Mesothelial cell of epicardium (in vitro differentiated cells): ENCODE data around the gene EMID1. TPM values are rescaled to one million over a fixed set of nuclear protein-coding genes. Genes with fewer than 3 reads are reported as not detected.

ENCODE experiments used
- DNase-seq, 2 experiments: peaks; one replicate each; pipeline ENCODE4 v3.0.0; 2021; ENCODE audit warnings: low spot score in 2 of 2; ENCODE audit not compliant: unreplicated experiment in 2 of 2
- H3K27ac Mint-ChIP-seq: 2 replicates; pipeline ENCODE4 v1.8.0; 2021; ENCODE audit warnings: mixed read lengths
- H3K27me3 Mint-ChIP-seq: 2 replicates; pipeline ENCODE4 v1.8.0; 2021; ENCODE audit warnings: low read depth, mixed read lengths
- H3K36me3 Mint-ChIP-seq: 2 replicates; pipeline ENCODE4 v1.8.0; 2021; ENCODE audit warnings: mixed read lengths
- H3K4me1 Mint-ChIP-seq: 2 replicates; pipeline ENCODE4 v1.8.0; 2021; ENCODE audit warnings: mixed read lengths
- H3K4me3 Mint-ChIP-seq: 2 replicates; pipeline ENCODE4 v1.8.0; 2021; ENCODE audit warnings: mild to moderate bottlenecking, moderate library complexity, mixed read lengths
- H3K9me3 Mint-ChIP-seq: 2 replicates; pipeline ENCODE4 v1.8.0; 2021; ENCODE audit warnings: mixed read lengths
- CTCF ChIP-seq: fragments of 200-600 bp; sonication (generic); IDR thresholded peaks from one replicate; pipeline ENCODE4 v1.5.0; 2021; ENCODE audit warnings: antibody characterized with exemption; ENCODE audit not compliant: unreplicated experiment
- total RNA-seq: library from RNA; stranded (reverse); gene quantifications from 3 replicates; pipeline ENCODE4 v1.2.1, GENCODE V29; 2021

EMID1 gene
- total RNA-seq, 1 donor from 2014 or later, result 15.7 TPM

GRCh38 chr22:29255064-29255621 is 49.4 kb downstream of the EMID1 start:
- H3K27me3 Mint-ChIP-seq, result no peaks in the 10 kb centered on the region
- H3K4me1 Mint-ChIP-seq, result no peaks in the 10 kb centered on the region
- no peaks in the 10 kb centered on the region for H3K36me3 Mint-ChIP-seq
- no peak for TF ChIP-seq CTCF
- no peak overlapping the region for H3K4me3 Mint-ChIP-seq
- no peaks in the 10 kb centered on the region for H3K9me3 Mint-ChIP-seq
- no peak overlapping the region for H3K27ac Mint-ChIP-seq
- no peak for DNase-seq

- no peaks in the 10 kb centered on the region for H3K4me1 Mint-ChIP-seq
- H3K36me3 Mint-ChIP-seq, result no peaks in the 10 kb centered on the region
- no peak overlapping the region for H3K27ac Mint-ChIP-seq
- H3K4me3 Mint-ChIP-seq, result no peak overlapping the region
- no peak for TF ChIP-seq CTCF
- no peak for DNase-seq
- H3K9me3 Mint-ChIP-seq, result no peaks in the 10 kb centered on the region
- no peaks in the 10 kb centered on the region for H3K27me3 Mint-ChIP-seq
Measured at GRCh38 chr22:29256606-29257325, 51.1 kb downstream of the EMID1 start.

GRCh38 chr22:29257751-29258181 is 52.1 kb downstream of the EMID1 start:
- Mint-ChIP-seq H3K9me3 (no peaks in the 10 kb centered on the region), H3K36me3 (peaks cover 3% of the 10 kb centered on the region), H3K4me1 (no peaks in the 10 kb centered on the region), H3K27me3 (no peaks in the 10 kb centered on the region), H3K27ac (no peak overlapping the region), H3K4me3 (no peak overlapping the region)
- TF ChIP-seq CTCF, result no peak
- no peak for DNase-seq

- DNase-seq, result no peak
- Mint-ChIP-seq H3K36me3 (peaks cover 3% of the 10 kb centered on the region), H3K27ac (no peak overlapping the region), H3K4me3 (no peak overlapping the region), H3K9me3 (no peaks in the 10 kb centered on the region), H3K4me1 (no peaks in the 10 kb centered on the region), H3K27me3 (no peaks in the 10 kb centered on the region)
- TF ChIP-seq CTCF, result no peak
Measured at GRCh38 chr22:29258407-29259252, 52.9 kb downstream of the EMID1 start.

GRCh38 chr22:29259253-29259899 is 53.7 kb downstream of the EMID1 start:
- H3K9me3 Mint-ChIP-seq, result no peaks in the 10 kb centered on the region
- no peak for TF ChIP-seq CTCF

More at GRCh38 chr22:29259253-29259899, 53.7 kb downstream of the EMID1 start:
- H3K4me1 Mint-ChIP-seq, result no peaks in the 10 kb centered on the region
- no peak overlapping the region for H3K27ac Mint-ChIP-seq
- H3K27me3 Mint-ChIP-seq, result no peaks in the 10 kb centered on the region
- no peak overlapping the region for H3K4me3 Mint-ChIP-seq
- no peak for DNase-seq
- H3K36me3 Mint-ChIP-seq, result peaks cover 3% of the 10 kb centered on the region
